ENCODE results near the gene SPRY2. TPM values are rescaled to one million over a fixed set of nuclear protein-coding genes. Genes with fewer than 3 reads are reported as not detected.
A peak's percentile ranks its signal among the peaks of the same experiment; 100 is the strongest.

Gene SPRY2
- total RNA-seq, 1 donor = 60.3 TPM

GRCh38 chr13:80341756-80342370 is 937 bp upstream of the SPRY2 start:
- TF ChIP-seq CTCF (IDR thresholded peaks at IDR 0.05; ENCODE audit: insufficient read depth, low read length) = no peak

GRCh38 chr13:80340651-80341100 is 250 bp downstream of the SPRY2 start:
- TF ChIP-seq CTCF (IDR thresholded peaks at IDR 0.05; ENCODE audit: insufficient read depth, low read length) = no peak
- DNase-seq (ENCODE audit: low read depth) = peak; percentile 73
- H3K4me3 ChIP-seq (ENCODE audit: low read depth, low read length) = peak overlapping the region; percentile 93

More at GRCh38 chr13:80341756-80342370, 937 bp upstream of the SPRY2 start:
- peak overlapping the region; percentile 93 for H3K4me3 ChIP-seq (ENCODE audit: low read depth, low read length)
- peak; percentile 60 for DNase-seq (ENCODE audit: low read depth)

- TF ChIP-seq CTCF (IDR thresholded peaks at IDR 0.05; ENCODE audit: insufficient read depth, low read length) = no peak
- H3K4me3 ChIP-seq (ENCODE audit: low read depth, low read length) = peak overlapping the region; percentile 93
- DNase-seq (ENCODE audit: low read depth) = peak; percentile 51
Observed at GRCh38 chr13:80339912-80340650, 845 bp downstream of the SPRY2 start.

GRCh38 chr13:80339563-80339911 is 1.4 kb downstream of the SPRY2 start:
- no peak for TF ChIP-seq CTCF (IDR thresholded peaks at IDR 0.05; ENCODE audit: insufficient read depth, low read length)
- peak overlapping the region; percentile 93 for H3K4me3 ChIP-seq (ENCODE audit: low read depth, low read length)
- DNase-seq (ENCODE audit: low read depth) = no peak

- peak; percentile 47 for TF ChIP-seq CTCF (IDR thresholded peaks at IDR 0.05; ENCODE audit: insufficient read depth, low read length)
- peak overlapping the region; percentile 93 for H3K4me3 ChIP-seq (ENCODE audit: low read depth, low read length)
- peak; percentile 93 for DNase-seq (ENCODE audit: low read depth)
Observed at GRCh38 chr13:80338781-80339562, 2.0 kb downstream of the SPRY2 start.

GRCh38 chr13:80337288-80338081 is 3.4 kb downstream of the SPRY2 start:
- peak overlapping the region; percentile 93 for H3K4me3 ChIP-seq (ENCODE audit: low read depth, low read length)
- TF ChIP-seq CTCF (IDR thresholded peaks at IDR 0.05; ENCODE audit: insufficient read depth, low read length) = no peak
- DNase-seq (ENCODE audit: low read depth) = peak; percentile 56
